GM18867 (cell line): ENCODE data around the gene NUP37.

Source experiments
- ATAC-seq: cut with Tn5 transposase; IDR thresholded peaks from one replicate; pipeline ENCODE4 v1.9.1; 2021; ENCODE audit warnings: mild to moderate bottlenecking, moderate library complexity; ENCODE audit not compliant: unreplicated experiment

NUP37 gene

GRCh38 chr12:102031852-102032251 lies 88.1 kb downstream of the NUP37 start:
- ATAC-seq = no peak

DNA sequence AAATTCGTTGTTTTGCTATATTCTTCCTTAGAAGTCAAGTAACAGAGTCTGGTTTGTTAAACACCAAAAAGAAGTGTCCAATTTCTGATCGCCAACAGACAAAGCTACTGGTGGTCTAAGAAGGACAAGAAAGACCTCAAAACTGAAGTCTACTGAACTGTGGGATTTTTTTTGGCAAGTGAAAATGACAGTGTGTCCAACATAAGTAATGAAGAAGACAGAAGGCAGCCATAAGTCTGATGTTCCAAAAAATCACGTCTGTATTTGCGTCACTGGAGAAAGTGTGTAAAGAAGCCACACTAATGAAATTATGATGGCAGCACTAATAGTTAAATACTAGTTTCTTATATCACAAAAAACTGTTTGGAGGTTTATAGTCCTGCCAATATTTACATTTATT lies 90.8 kb downstream of the NUP37 start:
- no peak for ATAC-seq

DNA sequence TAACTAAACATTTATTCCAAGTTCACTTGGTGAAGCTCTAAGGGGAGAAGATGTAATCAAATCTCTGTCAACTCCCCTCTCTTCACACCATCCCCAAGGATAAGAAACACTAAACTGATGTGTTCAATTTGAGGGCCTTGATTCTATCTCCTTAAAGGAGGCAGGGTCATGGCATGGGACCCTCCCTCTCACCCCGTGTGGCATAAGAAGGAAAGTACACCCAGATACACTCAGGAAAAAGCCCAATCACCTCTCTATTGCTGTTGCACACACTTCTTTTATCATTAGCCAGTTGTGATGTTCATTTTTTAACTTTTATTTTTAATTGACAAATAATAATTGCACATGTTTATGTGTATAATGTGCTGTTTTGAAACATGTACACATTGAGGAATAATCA lies 93.2 kb downstream of the NUP37 start:
- no peak for ATAC-seq

DNA sequence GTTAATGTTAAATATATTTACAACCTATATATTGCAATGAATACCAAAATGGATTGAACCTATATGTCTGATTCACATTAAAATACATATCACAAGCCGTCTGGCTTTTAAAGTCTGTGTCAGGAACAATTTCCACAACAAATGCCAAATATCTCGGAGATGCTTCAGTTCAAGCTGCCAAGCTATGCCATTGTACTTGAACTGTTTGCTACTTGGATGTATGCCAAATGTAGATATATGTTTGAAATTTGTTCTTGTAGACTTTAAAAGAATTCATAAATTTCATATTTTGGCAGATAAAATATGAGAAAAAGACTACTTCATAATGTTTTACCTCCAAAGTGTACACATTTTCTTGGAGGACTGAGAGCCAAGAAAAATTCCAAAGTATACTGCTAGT lies 95.1 kb downstream of the NUP37 start:
- ATAC-seq = no peak

- ATAC-seq = no peak
Observed at GRCh38 chr12:102023343-102023930, 96.5 kb downstream of the NUP37 start.
